Breast epithelium (tissue), 4 donors: ENCODE data around the gene KAT6B. TPM values are rescaled to one million over a fixed set of nuclear protein-coding genes. Genes with fewer than 3 reads are reported as not detected.

ENCODE experiments used
- DNase-seq, 2 donors: peaks; one replicate each; pipeline ENCODE4 v3.0.0-alpha.2; 2019; ENCODE audit warnings: low spot score in 2 of 2
- H3K27ac ChIP-seq, 2 donors: fragments of 200-600 bp; sonication (generic) in 1 of 2; one replicate each; pipeline ENCODE4 v1.5.1; 2016 to 2019; ENCODE audit warnings: mild to moderate bottlenecking in 1 of 2
- H3K27me3 ChIP-seq, 2 donors: fragments of 200-600 bp; sonication (generic) in 1 of 2; one replicate each; pipeline versions ENCODE4 v1.5.1 to v1.6.0; 2017 to 2019; ENCODE audit warnings: control low read depth in 1 of 2, mild to moderate bottlenecking in 1 of 2
- H3K36me3 ChIP-seq: fragments of 200-600 bp; one replicate; pipeline ENCODE4 v1.5.1; 2019
- H3K4me1 ChIP-seq, 2 donors: fragments of 200-600 bp; sonication (generic); one replicate each; pipeline ENCODE4 v1.5.1; 2016 to 2019; ENCODE audit warnings: control low read depth in 1 of 2
- H3K4me3 ChIP-seq, 3 donors: fragments of 200-600 bp; sonication (generic); 1 replicate in 2 of 3; 2 replicates in 1 of 3; pipeline ENCODE4 v1.5.1; 2016 to 2019; ENCODE audit warnings: mild to moderate bottlenecking in 3 of 3, moderate library complexity in 2 of 3
- H3K9me3 ChIP-seq, 2 donors: fragments of 200-600 bp; sonication (generic) in 1 of 2; one replicate each; pipeline ENCODE4 v1.5.1; 2016 to 2019; ENCODE audit warnings: control low read depth in 1 of 2
- CTCF ChIP-seq, 3 donors: fragments of 450-650 bp; IDR thresholded peaks; one replicate each; pipeline ENCODE4 v1.5.1; 2016 to 2017; ENCODE audit warnings: antibody characterized with exemption in 3 of 3, mild to moderate bottlenecking in 3 of 3, moderate library complexity in 3 of 3
- POLR2A ChIP-seq: fragments of 450-650 bp; IDR thresholded peaks from one replicate; pipeline ENCODE4 v1.6.1; 2016; ENCODE audit warnings: antibody characterized with exemption, mild to moderate bottlenecking, moderate library complexity
- POLR2AphosphoS5 ChIP-seq, 3 donors: sonication (generic); formaldehyde crosslinking; IDR thresholded peaks; one replicate each; pipeline ENCODE4 v1.6.1; 2017; ENCODE audit warnings: antibody characterized with exemption in 3 of 3
- intact Hi-C: fragments of 100-400 bp; cut with DNase I; formaldehyde crosslinking; loops from one replicate; pipeline ENCODE4 v1.15.1; 2023; ENCODE audit warnings: low total_unique reads
- total RNA-seq, 3 donors: library from RNA; depleted of rRNA; stranded (reverse); fragments of >200 nt; gene quantifications; one replicate each; pipeline ENCODE4 v1.1.0, GENCODE V29; 2016

Gene KAT6B
- total RNA-seq, 3 donors from 2014 or later = 46.2 to 90.3 (median 55.7) TPM

- no peak for DNase-seq
- no peak overlapping the region for H3K4me3 ChIP-seq
- no peaks in the 10 kb centered on the region for H3K36me3 ChIP-seq
- TF ChIP-seq POLR2A (no peak), POLR2AphosphoS5 (IDR thresholded peaks at IDR 0.05) (no peak), CTCF (IDR thresholded peaks at IDR 0.05) (no peak)
- H3K27ac ChIP-seq = no peak overlapping the region
- intact Hi-C loops = no loop called here
- H3K4me1 ChIP-seq = no peaks in the 10 kb centered on the region
- H3K27me3 ChIP-seq = no peaks in the 10 kb centered on the region
- no peaks in the 10 kb centered on the region for H3K9me3 ChIP-seq
Measured at GRCh38 chr10:75042292-75042974, 216.0 kb downstream of the KAT6B start.

GRCh38 chr10:75043256-75044131, 217.1 kb downstream of the KAT6B start:
- DNase-seq = no peak
- H3K4me1 ChIP-seq = no peaks in the 10 kb centered on the region
- H3K36me3 ChIP-seq = no peaks in the 10 kb centered on the region
- TF ChIP-seq POLR2A (no peak), CTCF (IDR thresholded peaks at IDR 0.05) (no peak), POLR2AphosphoS5 (IDR thresholded peaks at IDR 0.05) (no peak)
- H3K4me3 ChIP-seq = peak overlapping the region in 1 of 3 donors; percentile 41
- H3K27me3 ChIP-seq = no peaks in the 10 kb centered on the region
- no peak overlapping the region for H3K27ac ChIP-seq
- intact Hi-C loops = no loop called here
- H3K9me3 ChIP-seq = no peaks in the 10 kb centered on the region

GRCh38 chr10:75048669-75049098, 222.3 kb downstream of the KAT6B start:
- no peak overlapping the region for H3K27ac ChIP-seq
- no peak overlapping the region for H3K4me3 ChIP-seq
- DNase-seq = no peak
- no peaks in the 10 kb centered on the region for H3K9me3 ChIP-seq
- no peaks in the 10 kb centered on the region for H3K4me1 ChIP-seq
- intact Hi-C loops = loop anchor here (5.0 kb wide), 1 partner anchor 139 kb away; no protein-coding TSS in a partner anchor
- H3K36me3 ChIP-seq = no peaks in the 10 kb centered on the region
- no peaks in the 10 kb centered on the region for H3K27me3 ChIP-seq
- TF ChIP-seq CTCF (IDR thresholded peaks at IDR 0.05) (no peak), POLR2A (no peak), POLR2AphosphoS5 (IDR thresholded peaks at IDR 0.05) (no peak)

- DNase-seq = no peak
- TF ChIP-seq POLR2A = no peak
- no peak for TF ChIP-seq POLR2AphosphoS5 (IDR thresholded peaks at IDR 0.05)
- no peak for TF ChIP-seq CTCF (IDR thresholded peaks at IDR 0.05)
- Histone ChIP-seq H3K36me3 (no peaks in the 10 kb centered on the region), H3K4me3 (no peak overlapping the region), H3K9me3 (no peaks in the 10 kb centered on the region), H3K4me1 (no peaks in the 10 kb centered on the region), H3K27ac (no peak overlapping the region), H3K27me3 (no peaks in the 10 kb centered on the region)
- intact Hi-C loops = loop anchor here (5.0 kb wide), 1 partner anchor 138 kb away; no protein-coding TSS in a partner anchor
Measured at GRCh38 chr10:75049316-75050148, 223.1 kb downstream of the KAT6B start.
